ENCODE data around the gene FBXW4.

DNA sequence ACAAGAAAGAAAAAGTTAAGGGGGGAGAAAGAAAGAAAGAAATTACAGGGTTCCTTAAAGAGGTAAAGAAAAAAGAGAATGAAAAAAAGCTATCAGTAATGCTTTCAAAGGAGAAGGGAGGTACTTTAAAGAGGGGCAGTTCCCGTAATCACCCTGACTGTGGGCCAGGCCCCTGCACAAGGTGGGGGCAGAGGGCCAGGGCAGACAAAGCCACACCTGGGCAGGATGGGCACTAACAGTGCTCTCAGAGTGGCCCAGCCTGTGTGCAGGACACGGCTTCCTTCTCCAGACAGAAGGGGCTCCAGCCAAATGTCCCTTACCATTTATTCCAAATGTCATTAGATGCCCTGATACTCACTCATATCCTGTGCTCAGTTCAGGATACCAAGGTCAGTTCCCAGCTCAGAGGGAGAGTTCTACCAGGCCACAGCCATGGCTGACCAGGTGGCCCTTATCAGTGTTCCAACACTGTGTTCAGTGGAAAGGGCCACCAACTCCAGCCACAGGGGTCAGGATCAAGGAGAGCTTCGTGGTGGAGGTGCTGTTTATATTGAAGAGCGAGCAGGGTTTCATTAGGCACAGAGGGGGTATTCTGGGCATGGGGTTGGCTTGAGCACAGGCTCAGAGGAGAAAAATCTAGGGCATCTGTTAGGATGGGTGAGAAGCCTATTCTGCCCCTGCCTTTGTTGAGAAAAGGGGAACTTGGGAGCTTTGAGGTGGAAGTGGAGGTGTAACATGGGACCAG is 77.0 kb downstream of the FBXW4 start:
- TF ChIP-seq POLR2A (IDR thresholded peaks at IDR 0.05) = no peak
- TF ChIP-seq, protein P1, sequence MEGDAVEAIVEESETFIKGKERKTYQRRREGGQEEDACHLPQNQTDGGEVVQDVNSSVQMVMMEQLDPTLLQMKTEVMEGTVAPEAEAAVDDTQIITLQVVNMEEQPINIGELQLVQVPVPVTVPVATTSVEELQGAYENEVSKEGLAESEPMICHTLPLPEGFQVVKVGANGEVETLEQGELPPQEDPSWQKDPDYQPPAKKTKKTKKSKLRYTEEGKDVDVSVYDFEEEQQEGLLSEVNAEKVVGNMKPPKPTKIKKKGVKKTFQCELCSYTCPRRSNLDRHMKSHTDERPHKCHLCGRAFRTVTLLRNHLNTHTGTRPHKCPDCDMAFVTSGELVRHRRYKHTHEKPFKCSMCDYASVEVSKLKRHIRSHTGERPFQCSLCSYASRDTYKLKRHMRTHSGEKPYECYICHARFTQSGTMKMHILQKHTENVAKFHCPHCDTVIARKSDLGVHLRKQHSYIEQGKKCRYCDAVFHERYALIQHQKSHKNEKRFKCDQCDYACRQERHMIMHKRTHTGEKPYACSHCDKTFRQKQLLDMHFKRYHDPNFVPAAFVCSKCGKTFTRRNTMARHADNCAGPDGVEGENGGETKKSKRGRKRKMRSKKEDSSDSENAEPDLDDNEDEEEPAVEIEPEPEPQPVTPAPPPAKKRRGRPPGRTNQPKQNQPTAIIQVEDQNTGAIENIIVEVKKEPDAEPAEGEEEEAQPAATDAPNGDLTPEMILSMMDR (IDR thresholded peaks at IDR 0.05) = no peak
